Stomach (tissue), 9 donors: ENCODE results near the gene COL24A1. TPM values are rescaled to one million over a fixed set of nuclear protein-coding genes. Genes with fewer than 3 reads are reported as not detected.
"Not testable (repeated sequence)": the region's sequence is repeated elsewhere in the genome, so short reads cannot be mapped to it uniquely, and the experiment has no call there.

Experiments
- DNase-seq, 2 donors: peaks; one replicate each; pipeline versions ENCODE4 v3.0.0 to v3.0.0-alpha.2; 2013 to 2019
- H3K27ac ChIP-seq, 5 donors: fragments of 200-600 bp in 4 of 5; sonication (generic) in 4 of 5; one replicate each; pipeline ENCODE4 v1.5.1; 2013 to 2019; ENCODE audit warnings: mild to moderate bottlenecking in 1 of 5, moderate library complexity in 1 of 5
- H3K27me3 ChIP-seq, 3 donors: fragments of 200-600 bp; sonication (generic); one replicate each; pipeline ENCODE4 v1.5.1; 2017 to 2019; ENCODE audit warnings: mixed run types in 1 of 3
- H3K36me3 ChIP-seq, 4 donors: fragments of 200-600 bp; sonication (generic); 1 replicate in 3 of 4; 2 replicates in 1 of 4; pipeline ENCODE4 v1.5.1; 2016 to 2019
- H3K4me1 ChIP-seq, 4 donors: fragments of 200-600 bp; sonication (generic); one replicate each; pipeline ENCODE4 v1.5.1; 2016 to 2019
- H3K4me3 ChIP-seq, 4 donors: fragments of 200-600 bp; sonication (generic) in 3 of 4; one replicate each; pipeline ENCODE4 v1.5.1; 2016 to 2019; ENCODE audit warnings: mild to moderate bottlenecking in 1 of 4
- H3K9me3 ChIP-seq, 4 donors: fragments of 200-600 bp; sonication (generic); one replicate each; pipeline ENCODE4 v1.5.1; 2016 to 2019
- EP300 ChIP-seq: sonication (generic); formaldehyde crosslinking; IDR thresholded peaks from one replicate; pipeline ENCODE4 v1.6.1; 2017; ENCODE audit warnings: antibody characterized with exemption
- POLR2A ChIP-seq, 4 donors: fragments of 450-650 bp; IDR thresholded peaks; one replicate each; pipeline ENCODE4 v1.6.1; 2016; ENCODE audit warnings: antibody characterized with exemption in 4 of 4, control low read depth in 2 of 4, mild to moderate bottlenecking in 1 of 4, moderate library complexity in 1 of 4
- POLR2AphosphoS5 ChIP-seq, 3 donors: sonication (generic); formaldehyde crosslinking; IDR thresholded peaks; one replicate each; pipeline ENCODE4 v1.6.1; 2016; ENCODE audit warnings: antibody characterized with exemption in 3 of 3
- WGBS, 5 donors: extraction: QIAGEN DNeasy Blood & Tissue Kit in 3 of 5; methylation state at CpG; one replicate each; pipeline versions ENCODE4 v1.1.5 to v1.1.7; 2013 to 2018; 5-methylcytosine and 5-hydroxymethylcytosine counted together
- intact Hi-C: fragments of 100-400 bp; cut with DNase I; formaldehyde crosslinking; loops from one replicate; pipeline ENCODE4 v1.15.1; 2023; ENCODE audit warnings: low total_unique reads
- polyA plus RNA-seq, 3 donors: library from polyadenylated mRNA; stranded (reverse); fragments of 200-250 nt; gene quantifications; one replicate each; pipeline ENCODE4 v1.2.3, GENCODE V29; 2013
- total RNA-seq, 5 donors: library from RNA; depleted of rRNA; stranded (reverse); fragments of >200 nt; gene quantifications; one replicate each; pipeline versions ENCODE4 v1.1.0 to v1.2.3, GENCODE V29; 2014 to 2016
- TF ChIP-seq, protein P1 (sequence below), 7 experiments: fragments of 450-650 bp in 4 of 7; fragments of 200-600 bp in 3 of 7; sonication (generic) in 3 of 7; IDR thresholded peaks; one replicate each; pipeline ENCODE4 v1.5.1; 2016 to 2019; ENCODE audit warnings: antibody characterized with exemption in 7 of 7, control low read depth in 2 of 7, mild to moderate bottlenecking in 1 of 7
- donor health status: healthy with polysubstance abuse.
- donor health status: Bipolar disorder and iron deficiency.
- donor health status: healthy.

The COL24A1 gene
- total and polyA plus RNA-seq, 8 donors = under 0.01 to 2.4 (median 0.34) TPM; not detected in 2

DNA sequence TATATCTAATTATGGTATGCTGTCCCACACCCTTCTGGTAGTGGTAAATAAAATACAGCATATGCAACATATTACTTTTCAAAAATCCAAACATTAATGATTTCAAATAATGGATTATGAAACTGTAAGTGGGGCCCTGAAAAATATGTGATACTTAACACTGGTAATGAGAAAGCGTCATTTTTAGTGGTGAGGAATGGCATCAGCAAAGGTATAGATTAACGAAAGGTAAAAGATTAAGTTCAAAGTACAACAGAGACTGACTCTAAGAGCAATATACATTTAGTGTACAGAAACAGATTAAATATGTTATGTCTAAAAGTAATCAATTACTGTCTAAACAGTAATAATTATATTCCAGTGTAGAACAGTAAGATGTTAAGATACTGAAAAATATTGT lies 194.1 kb downstream of the COL24A1 start:
- Histone ChIP-seq H3K4me3 (no peak overlapping the region), H3K36me3 (no peaks in the 10 kb centered on the region), H3K9me3 (no peaks in the 10 kb centered on the region), H3K27ac (no peak overlapping the region), H3K4me1 (no peaks in the 10 kb centered on the region), H3K27me3 (no peaks in the 10 kb centered on the region)
- WGBS, 5 donors = 85 to 92% (median 87%) methylated on average over 2 of the region's 2 CpGs
- TF ChIP-seq POLR2AphosphoS5 (IDR thresholded peaks at IDR 0.05) (no peak), EP300 (no peak), POLR2A (IDR thresholded peaks at IDR 0.05) (no peak)
- TF ChIP-seq, protein P1, sequence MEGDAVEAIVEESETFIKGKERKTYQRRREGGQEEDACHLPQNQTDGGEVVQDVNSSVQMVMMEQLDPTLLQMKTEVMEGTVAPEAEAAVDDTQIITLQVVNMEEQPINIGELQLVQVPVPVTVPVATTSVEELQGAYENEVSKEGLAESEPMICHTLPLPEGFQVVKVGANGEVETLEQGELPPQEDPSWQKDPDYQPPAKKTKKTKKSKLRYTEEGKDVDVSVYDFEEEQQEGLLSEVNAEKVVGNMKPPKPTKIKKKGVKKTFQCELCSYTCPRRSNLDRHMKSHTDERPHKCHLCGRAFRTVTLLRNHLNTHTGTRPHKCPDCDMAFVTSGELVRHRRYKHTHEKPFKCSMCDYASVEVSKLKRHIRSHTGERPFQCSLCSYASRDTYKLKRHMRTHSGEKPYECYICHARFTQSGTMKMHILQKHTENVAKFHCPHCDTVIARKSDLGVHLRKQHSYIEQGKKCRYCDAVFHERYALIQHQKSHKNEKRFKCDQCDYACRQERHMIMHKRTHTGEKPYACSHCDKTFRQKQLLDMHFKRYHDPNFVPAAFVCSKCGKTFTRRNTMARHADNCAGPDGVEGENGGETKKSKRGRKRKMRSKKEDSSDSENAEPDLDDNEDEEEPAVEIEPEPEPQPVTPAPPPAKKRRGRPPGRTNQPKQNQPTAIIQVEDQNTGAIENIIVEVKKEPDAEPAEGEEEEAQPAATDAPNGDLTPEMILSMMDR (IDR thresholded peaks at IDR 0.05) = no peak
- intact Hi-C loops = no loop called here
- no peak for DNase-seq

DNA sequence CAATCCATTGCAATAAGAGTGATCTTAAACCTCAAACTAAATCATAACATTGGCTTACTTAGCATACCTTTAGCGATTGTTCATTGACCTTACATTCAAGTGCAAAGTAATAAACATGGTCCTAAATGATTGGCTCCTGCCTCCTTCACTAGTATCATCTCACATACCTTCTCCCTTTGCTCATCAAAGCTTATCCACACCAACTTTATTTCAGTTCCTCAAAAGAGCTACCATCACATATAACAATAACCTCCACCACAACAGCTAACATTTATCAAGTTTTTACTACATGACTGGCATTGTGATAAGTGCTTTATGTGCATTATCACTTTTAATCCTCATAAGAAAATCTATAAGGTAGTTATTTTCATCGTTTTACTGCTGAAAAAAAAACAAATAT lies 198.8 kb downstream of the COL24A1 start:
- no peak overlapping the region for H3K4me3 ChIP-seq
- H3K36me3 ChIP-seq = no peaks in the 10 kb centered on the region
- TF ChIP-seq EP300 = no peak
- TF ChIP-seq POLR2AphosphoS5 (IDR thresholded peaks at IDR 0.05) = no peak
- TF ChIP-seq POLR2A (IDR thresholded peaks at IDR 0.05) = no peak
- TF ChIP-seq, protein P1 (IDR thresholded peaks at IDR 0.05) = no peak
- no peak for DNase-seq
- WGBS, 5 donors = 53 to 72% (median 67%) methylated on average over 2 of the region's 2 CpGs
- H3K27me3 ChIP-seq = no peaks in the 10 kb centered on the region
- H3K9me3 ChIP-seq = no peaks in the 10 kb centered on the region
- intact Hi-C loops = no loop called here
- no peak overlapping the region for H3K27ac ChIP-seq
- peaks cover 0 to under 1% (median 0%) of the 10 kb centered on the region in 4 donors for H3K4me1 ChIP-seq

DNA sequence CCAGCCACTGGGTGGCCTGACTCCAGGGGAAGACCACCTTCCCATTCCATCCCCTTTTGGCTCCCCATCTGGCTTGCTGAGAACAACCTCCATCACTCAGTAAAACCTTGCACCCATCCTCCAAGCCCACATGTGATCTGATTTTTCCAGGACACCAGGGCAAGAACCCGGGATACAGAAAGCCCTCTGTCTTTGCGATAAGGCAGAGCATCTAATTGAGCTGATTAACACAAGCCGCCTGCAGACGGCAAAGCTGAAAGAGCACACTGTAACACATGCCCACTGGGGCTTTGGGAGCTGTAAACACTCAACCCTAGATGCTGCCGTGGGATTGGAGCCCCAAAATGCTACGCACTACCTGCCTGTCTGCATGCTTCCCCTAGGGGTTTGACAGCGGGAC lies 201.4 kb downstream of the COL24A1 start:
- H3K4me1 ChIP-seq, H3K9me3 ChIP-seq, H3K4me3 ChIP-seq, H3K27me3 ChIP-seq, DNase-seq, intact Hi-C loops, H3K36me3 ChIP-seq, H3K27ac ChIP-seq: not testable (repeated sequence)
- 84 to 96% (median 87%) methylated on average over 7 of the region's 7 CpGs for WGBS, 5 donors

DNA sequence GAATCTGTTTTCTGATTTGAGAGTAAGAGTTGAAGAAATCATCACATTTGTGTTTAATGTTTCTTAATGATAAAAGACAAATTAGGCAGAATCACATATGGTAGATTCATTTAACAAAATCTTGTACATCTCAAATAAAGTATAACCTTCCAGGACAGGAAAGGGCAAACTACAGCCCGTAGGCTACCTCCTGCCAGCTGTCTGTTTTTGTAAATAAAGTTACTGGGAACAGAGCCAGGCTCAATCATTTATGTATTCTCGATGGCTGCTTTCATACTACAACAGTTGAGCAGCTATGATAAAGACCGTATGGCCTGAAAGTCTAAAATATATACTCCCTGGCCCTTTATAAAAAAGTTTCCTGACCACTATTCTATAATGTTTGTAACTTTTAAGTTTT lies 204.1 kb downstream of the COL24A1 start:
- DNase-seq = peak in 1 of 2 donors; percentile 65
- peaks cover 0 to 5% (median 0%) of the 10 kb centered on the region in 4 donors for H3K4me1 ChIP-seq
- no peak for TF ChIP-seq POLR2A (IDR thresholded peaks at IDR 0.05)
- no peak for TF ChIP-seq EP300
- TF ChIP-seq POLR2AphosphoS5 (IDR thresholded peaks at IDR 0.05) = no peak
- TF ChIP-seq, protein P1 (IDR thresholded peaks at IDR 0.05) = no peak
- no peaks in the 10 kb centered on the region for H3K9me3 ChIP-seq
- intact Hi-C loops = no loop called here
- no peaks in the 10 kb centered on the region for H3K36me3 ChIP-seq
- no peak overlapping the region for H3K4me3 ChIP-seq
- no peaks in the 10 kb centered on the region for H3K27me3 ChIP-seq
- WGBS, 5 donors = 6 to 19% (median 12%) methylated on average over 3 of the region's 3 CpGs
- H3K27ac ChIP-seq = no peak overlapping the region

DNA sequence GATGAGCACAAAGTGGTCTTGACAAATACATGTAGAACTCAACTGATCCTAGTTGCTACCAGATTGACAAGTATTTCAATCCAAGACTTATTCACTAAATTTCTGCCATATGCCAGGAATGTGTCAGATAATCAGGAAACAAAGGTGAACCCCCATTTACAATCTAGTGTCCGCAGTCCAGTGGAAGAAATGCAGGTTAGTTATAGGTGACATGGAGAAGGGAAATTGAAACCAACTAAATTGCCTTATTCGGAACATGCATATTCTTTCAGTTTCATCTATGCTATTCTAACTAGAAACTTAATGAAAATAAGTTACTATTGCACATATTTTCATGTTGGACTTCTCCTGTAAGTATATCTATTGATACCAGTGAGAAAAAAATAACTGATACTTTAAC lies 209.4 kb downstream of the COL24A1 start:
- H3K36me3 ChIP-seq = no peaks in the 10 kb centered on the region
- no peaks in the 10 kb centered on the region for H3K27me3 ChIP-seq
- no peak overlapping the region for H3K27ac ChIP-seq
- intact Hi-C loops = no loop called here
- WGBS, 5 donors = 80 to 94% (median 89%) methylated on average over 2 of the region's 2 CpGs
- TF ChIP-seq, protein P1 (IDR thresholded peaks at IDR 0.05) = no peak
- no peak for TF ChIP-seq EP300
- TF ChIP-seq POLR2AphosphoS5 (IDR thresholded peaks at IDR 0.05) = no peak
- no peak for TF ChIP-seq POLR2A (IDR thresholded peaks at IDR 0.05)
- H3K4me3 ChIP-seq = no peak overlapping the region
- no peaks in the 10 kb centered on the region for H3K9me3 ChIP-seq
- no peaks in the 10 kb centered on the region for H3K4me1 ChIP-seq
- no peak for DNase-seq
